Endodermal cell (in vitro differentiated cells): ENCODE results near the gene CAMTA1. TPM values are rescaled to one million over a fixed set of nuclear protein-coding genes. Genes with fewer than 3 reads are reported as not detected.

Source experiments
- DNase-seq: peaks from one replicate; pipeline ENCODE4 v3.0.0-alpha.2; 2017
- H3K27ac ChIP-seq: 2 replicates; pipeline ENCODE4 v1.5.1; 2013; ENCODE audit warnings: mild to moderate bottlenecking, low read depth, low read length, moderate library complexity
- H3K27me3 ChIP-seq: 2 replicates; pipeline ENCODE4 v1.6.1; 2013; ENCODE audit warnings: mild to moderate bottlenecking, low read length, moderate library complexity; ENCODE audit not compliant: insufficient read depth, control insufficient read depth, poor library complexity, severe bottlenecking
- H3K36me3 ChIP-seq: 2 replicates; pipeline ENCODE4 v1.7.0; 2013; ENCODE audit warnings: mild to moderate bottlenecking, low read length, moderate library complexity; ENCODE audit not compliant: control insufficient read depth, insufficient read depth
- H3K4me1 ChIP-seq: one replicate; pipeline ENCODE4 v1.7.0; 2013; ENCODE audit warnings: low read length; ENCODE audit not compliant: control insufficient read depth, insufficient read depth
- H3K4me3 ChIP-seq: 2 replicates; pipeline ENCODE4 v1.5.1; 2013; ENCODE audit warnings: mild to moderate bottlenecking, low read length, moderate library complexity
- H3K9ac ChIP-seq: 2 replicates; pipeline ENCODE4 v1.6.1; 2013; ENCODE audit warnings: mild to moderate bottlenecking, low read length, moderate library complexity; ENCODE audit not compliant: poor library complexity, severe bottlenecking; ENCODE audit errors: extremely low read depth
- H3K9me3 ChIP-seq: 2 replicates; pipeline ENCODE4 v1.6.1; 2013; ENCODE audit warnings: mild to moderate bottlenecking, low read length, moderate library complexity; ENCODE audit not compliant: control insufficient read depth
- H3K27ac Mint-ChIP-seq: 2 replicates; pipeline ENCODE4 v1.8.0; 2020; ENCODE audit warnings: mixed read lengths
- H3K27me3 Mint-ChIP-seq: 2 replicates; pipeline ENCODE4 v1.8.0; 2021; ENCODE audit warnings: mild to moderate bottlenecking, mixed read lengths; ENCODE audit not compliant: insufficient read depth
- H3K36me3 Mint-ChIP-seq: 2 replicates; pipeline ENCODE4 v1.8.0; 2020; ENCODE audit warnings: low read depth, mixed read lengths
- H3K4me1 Mint-ChIP-seq: 2 replicates; pipeline ENCODE4 v1.8.0; 2020; ENCODE audit warnings: mixed read lengths
- H3K4me3 Mint-ChIP-seq: 2 replicates; pipeline ENCODE4 v1.8.0; 2020; ENCODE audit warnings: mild to moderate bottlenecking, moderate library complexity, mixed read lengths
- H3K9me3 Mint-ChIP-seq: 2 replicates; pipeline ENCODE4 v1.8.0; 2020; ENCODE audit warnings: mild to moderate bottlenecking, mixed read lengths
- WGBS, 2 experiments: methylation state at CpG; one replicate each; pipeline versions ENCODE4 v1.1.5 to v1.1.7; 2013; ENCODE audit warnings: missing lambda C conversion rate in 2 of 2, mixed read lengths in 1 of 2; ENCODE audit not compliant: insufficient coverage in 1 of 2, insufficient read length in 1 of 2; 5-methylcytosine and 5-hydroxymethylcytosine counted together
- total RNA-seq, 2 donors: library from RNA; stranded (reverse); fragmentation: NEBNext Ultra II Directional in 1 of 2; extraction: Animal tissue kit (Norgen Biotek cat#: 25700) in 1 of 2; gene quantifications; 2 replicates in 1 of 2; 3 replicates in 1 of 2; pipeline ENCODE4 v1.2.1, GENCODE V29; 2021
- TF ChIP-seq, protein P1 (sequence below): fragments of 200-600 bp; sonication (generic); conservative IDR thresholded peaks from 2 replicates; pipeline ENCODE4 v1.5.0; 2021; ENCODE audit warnings: antibody characterized with exemption, mild to moderate bottlenecking

The CAMTA1 gene
- total RNA-seq, 2 donors from 2014 or later, result 123 to 137 TPM

DNA sequence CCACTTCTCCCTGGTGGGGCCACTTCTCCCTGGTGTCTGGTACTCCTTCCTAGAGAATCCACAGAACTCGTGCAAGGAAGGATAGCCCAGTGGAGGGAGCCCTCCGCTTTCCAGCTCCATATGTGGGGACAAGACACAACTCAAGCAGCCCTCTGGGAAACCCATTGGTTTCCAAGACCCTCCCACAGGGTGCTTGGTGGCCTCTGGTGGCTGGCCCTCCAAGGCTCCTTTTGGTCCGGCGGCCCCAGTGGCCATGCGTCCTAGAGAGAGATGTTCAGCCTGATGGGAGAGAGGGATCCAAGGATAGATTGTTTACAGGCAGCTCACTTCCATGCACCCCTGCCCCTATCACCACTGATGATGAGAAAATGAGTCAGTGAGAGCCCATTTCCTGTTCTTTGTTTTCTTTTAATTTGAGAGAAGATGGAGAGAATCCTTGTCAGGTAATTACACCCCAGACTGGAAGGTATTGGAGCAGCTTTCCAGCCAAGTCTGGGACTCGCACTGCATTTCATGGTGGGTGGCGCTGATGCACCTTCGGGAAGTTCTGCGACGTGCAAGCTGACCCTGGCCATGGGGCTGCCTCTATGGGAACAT lies 499.7 kb downstream of the CAMTA1 start:
- no peak overlapping the region for H3K27ac ChIP-seq
- Mint-ChIP-seq H3K36me3 (no peaks in the 10 kb centered on the region), H3K4me3 (no peak overlapping the region), H3K4me1 (no peaks in the 10 kb centered on the region), H3K9me3 (no peaks in the 10 kb centered on the region), H3K27me3 (no peaks in the 10 kb centered on the region), H3K27ac (no peak overlapping the region)
- no peak overlapping the region for H3K4me3 ChIP-seq
- 90 to 94% methylated on average over 5 to 10 of the region's 10 CpGs for WGBS, 2 experiments
- no peaks in the 10 kb centered on the region for H3K4me1 ChIP-seq
- peak; percentile 57 for DNase-seq
- H3K36me3 ChIP-seq, result no peaks in the 10 kb centered on the region
- TF ChIP-seq, protein P1, sequence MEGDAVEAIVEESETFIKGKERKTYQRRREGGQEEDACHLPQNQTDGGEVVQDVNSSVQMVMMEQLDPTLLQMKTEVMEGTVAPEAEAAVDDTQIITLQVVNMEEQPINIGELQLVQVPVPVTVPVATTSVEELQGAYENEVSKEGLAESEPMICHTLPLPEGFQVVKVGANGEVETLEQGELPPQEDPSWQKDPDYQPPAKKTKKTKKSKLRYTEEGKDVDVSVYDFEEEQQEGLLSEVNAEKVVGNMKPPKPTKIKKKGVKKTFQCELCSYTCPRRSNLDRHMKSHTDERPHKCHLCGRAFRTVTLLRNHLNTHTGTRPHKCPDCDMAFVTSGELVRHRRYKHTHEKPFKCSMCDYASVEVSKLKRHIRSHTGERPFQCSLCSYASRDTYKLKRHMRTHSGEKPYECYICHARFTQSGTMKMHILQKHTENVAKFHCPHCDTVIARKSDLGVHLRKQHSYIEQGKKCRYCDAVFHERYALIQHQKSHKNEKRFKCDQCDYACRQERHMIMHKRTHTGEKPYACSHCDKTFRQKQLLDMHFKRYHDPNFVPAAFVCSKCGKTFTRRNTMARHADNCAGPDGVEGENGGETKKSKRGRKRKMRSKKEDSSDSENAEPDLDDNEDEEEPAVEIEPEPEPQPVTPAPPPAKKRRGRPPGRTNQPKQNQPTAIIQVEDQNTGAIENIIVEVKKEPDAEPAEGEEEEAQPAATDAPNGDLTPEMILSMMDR, result no peak
- H3K9ac ChIP-seq, result no peak overlapping the region
- H3K9me3 ChIP-seq, result no peaks in the 10 kb centered on the region
- no peaks in the 10 kb centered on the region for H3K27me3 ChIP-seq

DNA sequence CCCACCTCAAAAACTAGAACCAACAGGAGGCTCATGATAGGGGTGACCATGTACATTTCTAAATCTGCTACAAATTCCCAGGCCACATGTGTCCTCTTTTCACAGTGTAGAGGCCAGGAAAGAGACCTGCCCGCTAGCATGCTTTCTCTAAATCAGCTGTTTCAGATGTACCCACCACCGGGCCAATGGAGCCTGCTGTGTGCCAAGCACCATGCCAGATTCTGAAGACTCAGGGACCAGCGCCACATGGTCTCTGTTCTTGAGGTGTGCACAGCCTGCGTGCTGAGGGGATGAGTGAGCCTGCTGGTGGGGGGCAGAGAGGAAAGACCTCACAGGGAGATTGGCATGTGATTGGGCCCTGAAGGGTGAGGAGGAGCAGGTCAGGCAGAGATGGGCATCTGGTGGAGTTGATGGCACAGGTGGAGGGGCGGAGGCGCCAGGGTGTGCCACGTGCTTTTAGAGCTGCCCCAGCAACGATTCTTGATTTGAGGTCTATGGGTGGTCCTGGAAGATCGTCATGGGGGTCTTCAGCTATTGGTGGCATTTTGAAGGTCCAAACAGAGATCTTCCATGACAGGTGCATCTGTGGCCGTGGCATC lies 500.7 kb downstream of the CAMTA1 start:
- Mint-ChIP-seq H3K4me3 (no peak overlapping the region), H3K27me3 (no peaks in the 10 kb centered on the region), H3K4me1 (no peaks in the 10 kb centered on the region), H3K9me3 (no peaks in the 10 kb centered on the region), H3K27ac (no peak overlapping the region), H3K36me3 (no peaks in the 10 kb centered on the region)
- H3K9me3 ChIP-seq, result no peaks in the 10 kb centered on the region
- H3K9ac ChIP-seq, result no peak overlapping the region
- no peaks in the 10 kb centered on the region for H3K27me3 ChIP-seq
- no peaks in the 10 kb centered on the region for H3K4me1 ChIP-seq
- WGBS, 2 experiments, result 92 to 94% methylated on average over 10 of the region's 10 CpGs
- no peak overlapping the region for H3K4me3 ChIP-seq
- no peaks in the 10 kb centered on the region for H3K36me3 ChIP-seq
- H3K27ac ChIP-seq, result no peak overlapping the region
- TF ChIP-seq, protein P1, result no peak
- DNase-seq, result peak; percentile 25

DNA sequence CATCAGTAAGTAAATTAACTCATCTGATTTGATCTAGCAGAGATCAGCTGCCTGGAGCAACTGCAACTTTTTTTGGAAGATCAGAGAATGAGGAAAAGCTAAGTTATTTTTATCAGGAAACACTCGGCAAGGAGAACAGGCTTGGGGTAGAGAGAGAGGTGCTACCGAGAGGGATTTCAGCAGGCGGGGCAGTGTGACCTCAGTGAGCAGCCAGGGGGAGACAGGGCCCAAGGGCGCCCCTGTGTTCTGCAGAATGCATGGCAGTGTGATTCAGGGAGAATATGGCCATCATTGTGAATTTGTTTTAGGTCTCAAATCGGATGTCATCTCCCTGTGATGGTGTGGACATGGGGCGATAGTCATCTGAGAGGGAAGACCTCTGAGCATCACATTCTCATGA lies 501.8 kb downstream of the CAMTA1 start:
- no peaks in the 10 kb centered on the region for H3K27me3 Mint-ChIP-seq
- Histone ChIP-seq H3K27me3 (no peaks in the 10 kb centered on the region), H3K36me3 (no peaks in the 10 kb centered on the region), H3K4me1 (no peaks in the 10 kb centered on the region), H3K4me3 (no peak overlapping the region), H3K9ac (no peak overlapping the region), H3K27ac (no peak overlapping the region), H3K9me3 (no peaks in the 10 kb centered on the region)
- H3K4me1 Mint-ChIP-seq, result no peaks in the 10 kb centered on the region
- no peaks in the 10 kb centered on the region for H3K9me3 Mint-ChIP-seq
- H3K27ac Mint-ChIP-seq, result no peak overlapping the region
- no peaks in the 10 kb centered on the region for H3K36me3 Mint-ChIP-seq
- 79 to 93% methylated on average over 2 to 6 of the region's 6 CpGs for WGBS, 2 experiments
- TF ChIP-seq, protein P1, result peak; percentile 36
- DNase-seq, result peak; percentile 45
- no peak overlapping the region for H3K4me3 Mint-ChIP-seq
